ENCODE data around the gene SLC25A22. TPM values are rescaled to one million over a fixed set of nuclear protein-coding genes. Genes with fewer than 3 reads are reported as not detected.

The SLC25A22 gene
- total RNA-seq, 1 experiment from 2014 or later = 44.5 TPM

GRCh38 chr11:763073-763463 lies 35.0 kb downstream of the SLC25A22 start:
- DNase-seq = peak; percentile 57
- TF ChIP-seq CTCF (IDR thresholded peaks at IDR 0.05; ENCODE audit: unreplicated experiment) = no peak
- H3K4me3 Mint-ChIP-seq (ENCODE audit: low read depth, unreplicated experiment) = peak overlapping the region; percentile 52
- CTCF ChIA-PET = interaction anchor here (0.5 to 1.9 kb wide), 7 partner anchors 9 to 218 kb away, joined by 3 to 14 read pairs (median 3); partner anchors contain the start of genes DEAF1, TALDO1 and TMEM80
- intact Hi-C loops (cut with micrococcal nuclease; ENCODE audit: unreplicated experiment) = no loop called here
- peaks cover 22% of the 10 kb centered on the region for H3K4me1 Mint-ChIP-seq (ENCODE audit: low read depth, unreplicated experiment)
- peak overlapping the region; percentile 80 for H3K27ac Mint-ChIP-seq (ENCODE audit: unreplicated experiment)
- peaks cover 98% of the 10 kb centered on the region for H3K36me3 Mint-ChIP-seq (ENCODE audit: insufficient read depth, unreplicated experiment)
- H3K27me3 Mint-ChIP-seq (ENCODE audit: unreplicated experiment) = no peaks in the 10 kb centered on the region
- no peaks in the 10 kb centered on the region for H3K9me3 Mint-ChIP-seq (ENCODE audit: low read depth, unreplicated experiment)
- BruUV-seq (replicated peaks) = no TSS peak

GRCh38 chr11:762421-763072 lies 35.5 kb downstream of the SLC25A22 start:
- H3K36me3 Mint-ChIP-seq (ENCODE audit: insufficient read depth, unreplicated experiment) = peaks cover 98% of the 10 kb centered on the region
- intact Hi-C loops (cut with micrococcal nuclease; ENCODE audit: unreplicated experiment) = no loop called here
- H3K27ac Mint-ChIP-seq (ENCODE audit: unreplicated experiment) = peak overlapping the region; percentile 80
- CTCF ChIA-PET = interaction anchor here (0.7 to 1.9 kb wide), 3 partner anchors 9 to 67 kb away, joined by 3 to 14 read pairs (median 3); partner anchors contain the start of genes DEAF1 and TMEM80
- no TSS peak for BruUV-seq (replicated peaks)
- H3K9me3 Mint-ChIP-seq (ENCODE audit: low read depth, unreplicated experiment) = no peaks in the 10 kb centered on the region
- peaks cover 22% of the 10 kb centered on the region for H3K4me1 Mint-ChIP-seq (ENCODE audit: low read depth, unreplicated experiment)
- H3K27me3 Mint-ChIP-seq (ENCODE audit: unreplicated experiment) = no peaks in the 10 kb centered on the region
- peak; percentile 57 for TF ChIP-seq CTCF (IDR thresholded peaks at IDR 0.05; ENCODE audit: unreplicated experiment)
- peak; percentile 77 for DNase-seq
- H3K4me3 Mint-ChIP-seq (ENCODE audit: low read depth, unreplicated experiment) = peak overlapping the region; percentile 52

DNA sequence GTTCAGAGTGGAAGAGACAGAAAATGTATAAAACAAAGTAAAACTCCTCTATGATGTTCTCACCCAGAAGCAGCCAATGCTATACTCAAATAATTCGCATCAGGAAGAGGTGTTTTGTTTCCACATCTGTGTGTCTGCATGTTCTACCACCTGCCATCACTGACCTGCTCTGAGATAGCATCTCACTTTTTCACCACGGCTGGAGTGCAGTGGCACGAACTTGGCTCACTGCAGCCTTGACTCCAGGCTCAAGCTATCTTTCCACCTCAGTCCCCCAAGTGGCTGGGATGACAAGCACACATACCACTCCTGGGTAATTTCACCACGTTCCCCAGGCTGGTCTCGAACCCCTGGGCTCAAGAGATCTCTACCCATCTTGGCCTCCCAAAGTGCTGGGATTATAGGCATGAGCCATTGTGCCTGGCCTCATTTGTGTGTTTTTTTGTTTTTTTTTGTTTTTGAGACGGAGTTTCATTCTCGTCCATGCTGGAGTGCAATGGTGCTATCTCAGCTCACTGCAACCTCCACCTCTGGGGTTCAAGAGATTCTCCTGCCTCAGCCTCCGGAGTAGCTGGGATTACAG lies 36.5 kb downstream of the SLC25A22 start:
- TF ChIP-seq CTCF (IDR thresholded peaks at IDR 0.05; ENCODE audit: unreplicated experiment) = no peak
- no peak overlapping the region for H3K4me3 Mint-ChIP-seq (ENCODE audit: low read depth, unreplicated experiment)
- DNase-seq = no peak
- H3K36me3 Mint-ChIP-seq (ENCODE audit: insufficient read depth, unreplicated experiment) = peaks cover 98% of the 10 kb centered on the region
- H3K27ac Mint-ChIP-seq (ENCODE audit: unreplicated experiment) = no peak overlapping the region
- BruUV-seq (replicated peaks) = no TSS peak
- intact Hi-C loops (cut with micrococcal nuclease; ENCODE audit: unreplicated experiment) = no loop called here
- peaks cover 22% of the 10 kb centered on the region for H3K4me1 Mint-ChIP-seq (ENCODE audit: low read depth, unreplicated experiment)
- CTCF ChIA-PET = no interaction called here
- no peaks in the 10 kb centered on the region for H3K27me3 Mint-ChIP-seq (ENCODE audit: unreplicated experiment)
- H3K9me3 Mint-ChIP-seq (ENCODE audit: low read depth, unreplicated experiment) = no peaks in the 10 kb centered on the region

- H3K36me3 Mint-ChIP-seq (ENCODE audit: insufficient read depth, unreplicated experiment) = peaks cover 95% of the 10 kb centered on the region
- H3K9me3 Mint-ChIP-seq (ENCODE audit: low read depth, unreplicated experiment) = no peaks in the 10 kb centered on the region
- DNase-seq = no peak
- CTCF ChIA-PET = no interaction called here
- intact Hi-C loops (cut with micrococcal nuclease; ENCODE audit: unreplicated experiment) = no loop called here
- peaks cover 22% of the 10 kb centered on the region for H3K4me1 Mint-ChIP-seq (ENCODE audit: low read depth, unreplicated experiment)
- TF ChIP-seq CTCF (IDR thresholded peaks at IDR 0.05; ENCODE audit: unreplicated experiment) = no peak
- no peaks in the 10 kb centered on the region for H3K27me3 Mint-ChIP-seq (ENCODE audit: unreplicated experiment)
- no peak overlapping the region for H3K27ac Mint-ChIP-seq (ENCODE audit: unreplicated experiment)
- BruUV-seq (replicated peaks) = no TSS peak
- H3K4me3 Mint-ChIP-seq (ENCODE audit: low read depth, unreplicated experiment) = no peak overlapping the region
Measured at GRCh38 chr11:760236-760635, 37.8 kb downstream of the SLC25A22 start.

Measured in Calu3 (cell line).